Cardiac ventricle fibroblast (primary cell): Measurements from ENCODE around the gene LRP5. TPM values are rescaled to one million over a fixed set of nuclear protein-coding genes. Genes with fewer than 3 reads are reported as not detected.

Source experiments
- total RNA-seq: library from RNA; depleted of rRNA; stranded (reverse); fragments of >200 nt; gene quantifications from 2 replicates; pipeline ENCODE4 v1.2.3, GENCODE V29; 2015

Gene LRP5
- total RNA-seq: 28.8 and 34.9 TPM in 2 replicates

GRCh38 chr11:68312117-68312779 lies at the start of gene LRP5:
LRP5 (plus strand) TSS chr11:68312591; CDS start chr11:68312715, 124 bp downstream.

DNA sequence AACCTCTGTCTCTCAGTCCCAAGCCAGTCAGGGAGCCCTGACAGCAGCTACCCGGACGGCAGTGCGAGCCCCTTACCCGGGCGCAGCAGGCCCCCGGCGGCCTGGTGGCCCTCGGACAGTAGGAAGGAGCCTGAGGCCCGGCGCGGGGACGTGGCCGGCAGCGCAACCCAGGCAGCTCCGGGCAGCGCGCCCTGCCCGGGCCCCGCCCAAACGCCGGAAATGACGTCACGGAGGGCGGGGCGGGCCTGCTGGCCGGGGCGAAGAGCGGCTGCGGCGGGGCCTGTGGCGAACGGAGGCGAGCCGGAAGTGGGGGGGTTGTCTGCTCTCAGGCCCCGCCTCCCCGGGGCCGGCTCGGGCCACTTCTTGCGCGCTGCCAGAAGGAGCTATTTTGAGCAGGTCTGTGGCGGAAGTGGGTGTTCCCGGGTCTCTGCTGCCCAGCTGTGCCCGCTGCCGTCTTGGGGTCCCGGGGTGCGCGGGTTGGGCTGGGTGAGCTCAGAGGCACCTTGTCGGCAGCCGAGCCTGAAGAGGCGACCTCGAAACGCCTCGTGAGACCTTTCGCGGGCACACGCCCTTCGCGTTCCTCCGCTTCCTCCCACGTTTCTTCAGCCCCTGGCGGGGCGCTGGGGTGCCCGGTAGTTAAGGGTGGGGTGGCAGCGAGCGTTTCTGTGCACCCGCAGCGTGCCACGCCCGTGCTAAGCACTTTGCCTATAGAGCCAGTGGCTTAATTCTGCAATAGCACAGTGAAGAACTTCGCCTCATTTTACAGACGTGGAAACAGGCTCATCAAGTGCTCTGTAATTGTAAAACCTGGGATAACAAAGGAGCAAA lies 40.4 kb upstream of the LRP5 start, which contains the start of gene C11orf24:
TSS of gene C11orf24 (minus strand) at position 193 of the 828 bp plus-strand sequence. CDS start 8,206 bp downstream, outside the sequence.

GRCh38 chr11:68460741-68461574 lies 148.6 kb downstream of the LRP5 start, which contains the start of gene PPP6R3:
PPP6R3 (plus strand) TSS chr11:68460752; CDS start chr11:68537665, 76,913 bp downstream.

Other genes with a start within 250 kb of the LRP5 start
- gene CHKA, start 191.2 kb upstream of the LRP5 start, total RNA-seq: 5.9 and 8.3 TPM in 2 replicates
- 16.3 and 22.2 TPM in 2 replicates for gene KMT5B, start 99.3 kb upstream of the LRP5 start, total RNA-seq
- gene C11orf24, start 40.6 kb upstream of the LRP5 start, total RNA-seq: 56.3 and 58.3 TPM in 2 replicates
- 42.2 and 59.4 TPM in 2 replicates for gene PPP6R3, start 148.2 kb downstream of the LRP5 start, total RNA-seq